GM19452 (cell line): ENCODE results near the gene XXYLT1.
"Not testable (repeated sequence)": the region's sequence is repeated elsewhere in the genome, so short reads cannot be mapped to it uniquely, and the experiment has no call there.

ENCODE experiments used
- ATAC-seq: cut with Tn5 transposase; IDR thresholded peaks from one replicate; pipeline ENCODE4 v1.9.1; 2021; ENCODE audit not compliant: unreplicated experiment

The XXYLT1 gene

DNA sequence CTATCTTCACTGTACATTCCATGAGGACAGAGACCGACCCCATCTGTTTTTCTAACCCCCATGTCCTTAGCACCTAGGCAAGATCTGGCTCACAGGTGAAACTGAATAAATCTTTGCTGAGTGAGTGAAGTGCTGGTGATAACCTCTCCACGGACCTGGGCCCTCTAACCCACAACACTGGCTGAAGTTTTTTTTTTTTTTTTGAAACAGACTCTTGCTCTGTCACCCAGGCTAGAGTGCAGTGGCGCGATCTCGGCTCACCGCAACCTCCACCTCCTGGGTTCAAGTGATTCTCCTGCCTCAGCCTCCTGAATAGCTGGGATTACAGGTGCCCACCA, 84.3 kb downstream of the XXYLT1 start:
- ATAC-seq, result not testable (repeated sequence)

DNA sequence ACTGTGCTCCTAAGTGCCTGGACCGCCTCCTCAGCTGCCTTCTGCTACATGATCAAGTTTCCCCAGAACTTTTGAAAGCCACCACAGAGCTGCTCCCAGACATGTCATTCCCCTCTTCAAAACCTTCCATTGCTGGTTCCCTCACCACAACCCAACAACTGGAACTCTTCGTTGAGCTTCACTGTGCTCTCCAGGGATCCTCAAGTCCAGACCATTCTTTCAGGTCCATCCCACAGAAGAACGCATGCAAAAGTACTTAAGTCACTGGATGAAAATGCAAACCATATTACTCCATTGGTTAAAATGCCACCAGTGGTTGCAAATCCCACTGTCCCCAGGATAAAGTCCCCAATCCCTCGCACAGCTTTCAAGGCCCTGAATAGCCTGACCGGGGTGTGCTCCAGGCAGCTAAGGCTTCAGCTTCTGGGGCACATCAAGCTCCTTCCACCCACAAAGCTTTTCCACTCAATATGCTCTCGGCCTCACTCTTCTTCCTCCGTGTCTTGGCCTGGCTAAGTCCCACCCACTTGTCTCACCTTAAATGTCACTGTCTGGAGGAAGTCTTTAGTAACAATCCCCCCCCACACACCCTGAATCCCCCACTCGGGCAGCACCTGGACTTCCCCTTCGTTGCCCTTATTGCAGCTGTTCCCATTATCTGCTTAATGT, 84.8 kb downstream of the XXYLT1 start:
- ATAC-seq, result no peak

DNA sequence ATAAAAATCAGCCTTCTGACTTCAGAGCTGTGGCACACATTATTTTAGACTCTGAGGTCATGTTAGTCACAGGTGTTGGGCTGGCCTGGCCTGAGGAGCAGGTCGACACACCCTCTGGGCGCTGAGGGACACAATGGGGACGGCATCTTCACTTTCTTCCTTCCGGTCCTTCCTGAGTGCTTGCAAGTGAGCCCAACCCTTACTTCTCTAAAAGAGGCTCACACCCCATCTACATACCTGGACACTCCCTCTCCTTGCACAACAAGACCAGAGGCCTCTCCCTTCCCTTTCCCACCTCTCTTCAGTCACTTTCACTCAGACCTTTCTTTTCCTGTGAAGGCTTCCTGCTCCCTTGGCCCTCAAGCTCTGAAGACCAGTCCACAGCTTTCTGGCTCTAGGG, 85.4 kb downstream of the XXYLT1 start:
- no peak for ATAC-seq

DNA sequence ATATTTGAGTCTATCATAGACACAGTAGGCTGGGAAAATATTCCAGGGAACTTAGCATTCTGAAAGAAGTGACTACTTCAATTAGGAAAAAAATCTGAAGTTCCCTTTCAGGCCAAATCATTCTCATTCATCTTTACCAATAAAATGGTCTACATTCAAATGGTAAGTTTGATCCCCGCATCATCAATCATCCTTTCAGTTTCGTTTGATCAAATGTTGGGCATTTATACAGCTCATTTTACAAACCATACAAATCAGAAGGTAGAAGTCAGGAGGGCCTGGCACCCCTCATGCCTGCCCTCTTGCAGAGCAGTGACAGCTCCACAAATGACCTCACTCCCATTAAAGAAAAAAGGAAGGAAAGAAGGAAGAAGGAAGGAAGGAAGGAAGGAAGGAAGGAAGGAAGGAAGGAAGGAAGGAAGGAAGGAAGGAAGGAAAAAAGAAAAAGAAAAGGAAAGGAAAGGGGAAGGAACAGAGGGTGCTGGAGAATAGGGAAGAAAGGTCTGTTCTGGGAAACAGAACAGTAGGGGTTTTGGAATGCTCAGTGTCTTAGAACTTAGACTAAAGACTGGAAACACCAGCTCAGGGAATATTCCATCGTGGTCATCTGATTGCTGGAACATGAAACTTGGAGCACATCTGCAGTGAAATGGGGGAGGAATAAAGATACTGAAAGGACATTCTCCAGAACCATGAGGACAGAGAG, 86.1 kb downstream of the XXYLT1 start:
- no peak for ATAC-seq

DNA sequence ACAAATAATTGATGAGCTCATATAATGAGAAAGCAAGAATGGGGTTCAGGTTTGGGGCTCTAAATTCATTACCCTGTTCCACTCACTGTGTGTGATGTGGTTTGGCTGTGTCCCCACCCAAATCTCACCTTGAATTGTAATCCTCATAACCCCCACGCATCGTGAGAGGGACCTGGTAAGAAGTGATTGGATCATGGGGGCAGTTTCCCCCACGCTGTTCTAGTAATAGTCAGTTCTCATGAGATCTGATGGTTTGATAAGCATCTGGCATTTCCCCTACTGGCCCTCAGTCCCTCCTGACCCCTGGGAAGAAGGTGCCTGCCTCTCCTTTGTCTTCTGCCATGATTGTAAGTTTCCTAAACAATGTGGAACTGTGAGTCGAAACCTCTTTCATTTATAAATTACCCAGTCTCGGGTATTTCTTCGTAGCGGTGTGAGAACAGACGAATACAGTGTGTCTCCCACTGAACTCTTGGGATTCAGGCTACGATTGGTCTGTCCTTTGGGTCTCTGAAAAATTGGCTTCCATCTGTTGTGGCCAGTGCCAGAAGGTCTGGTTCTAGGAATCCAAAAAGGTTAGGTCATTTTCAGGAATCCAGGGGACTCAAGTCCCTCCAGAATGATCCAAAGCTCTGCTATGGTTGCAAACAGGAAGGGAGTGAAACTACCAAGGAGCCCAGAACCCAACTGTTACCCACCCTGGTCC, 87.7 kb downstream of the XXYLT1 start:
- no peak for ATAC-seq

DNA sequence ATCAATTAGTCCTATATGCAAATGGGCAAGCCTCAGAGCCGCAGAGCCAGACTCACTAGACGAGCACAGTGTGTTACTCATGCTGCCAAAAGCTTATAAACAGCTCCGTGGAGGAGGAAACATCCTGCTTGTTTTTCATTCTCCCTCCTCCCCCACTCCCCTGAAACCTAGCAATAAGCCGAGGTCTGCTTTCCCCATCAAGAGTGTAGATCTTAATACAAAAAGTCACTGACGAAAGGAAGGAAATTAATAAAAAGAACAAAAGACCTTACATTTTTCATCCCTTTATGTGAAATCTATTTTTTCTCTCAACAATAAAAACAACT, 88.5 kb downstream of the XXYLT1 start:
- ATAC-seq, result no peak

DNA sequence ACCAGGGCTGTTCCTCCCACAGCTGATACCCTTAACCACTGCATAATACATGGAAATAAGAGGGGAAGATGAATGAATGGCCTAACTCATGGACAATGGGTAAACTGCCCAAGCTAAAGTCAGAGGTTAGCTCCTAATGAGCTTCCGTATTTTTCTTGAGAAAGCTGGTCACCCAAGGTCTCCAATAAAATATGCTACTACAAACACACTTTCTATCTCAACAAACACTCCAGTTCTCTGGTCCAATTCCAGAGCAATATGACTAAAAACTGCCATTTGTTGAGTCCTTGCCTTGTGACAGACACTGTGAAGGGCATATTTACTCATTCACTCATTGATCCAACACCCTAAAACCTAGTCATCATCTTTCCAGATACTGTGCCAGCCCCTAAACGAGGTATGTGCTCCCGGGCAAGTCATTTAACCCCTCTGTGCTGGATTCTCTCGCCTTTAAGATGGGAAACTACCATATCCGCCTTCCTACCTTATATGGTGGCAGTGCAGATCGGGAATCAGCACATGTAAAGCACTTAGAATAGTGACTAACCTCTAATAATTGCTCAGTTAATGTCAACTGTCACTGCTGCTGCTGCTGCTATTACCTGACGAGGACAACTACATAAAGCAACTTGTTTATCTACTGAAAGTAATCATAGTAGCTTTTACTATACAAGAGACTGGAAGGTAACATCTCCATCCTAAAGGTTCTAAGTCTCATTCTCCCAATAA, 89.1 kb downstream of the XXYLT1 start:
- ATAC-seq, result no peak

DNA sequence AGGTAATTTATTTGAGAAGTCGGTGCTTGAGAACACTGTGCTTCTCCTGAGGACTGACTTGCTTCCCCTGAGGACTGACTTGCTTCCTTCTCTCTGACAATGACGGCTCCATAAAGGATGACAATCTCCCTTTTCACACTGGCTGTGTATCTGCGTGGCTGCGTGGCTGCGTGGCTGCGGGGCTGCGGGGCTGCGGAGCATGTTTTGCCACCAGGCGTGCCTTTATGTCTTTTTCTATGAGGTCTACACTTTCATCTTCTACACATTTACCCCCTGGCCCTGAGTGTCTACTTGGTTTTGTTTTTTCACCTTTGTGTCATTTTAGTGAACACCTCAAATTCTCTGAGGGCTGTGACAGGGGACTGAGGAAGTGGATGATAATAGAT, 89.9 kb downstream of the XXYLT1 start:
- no peak for ATAC-seq

DNA sequence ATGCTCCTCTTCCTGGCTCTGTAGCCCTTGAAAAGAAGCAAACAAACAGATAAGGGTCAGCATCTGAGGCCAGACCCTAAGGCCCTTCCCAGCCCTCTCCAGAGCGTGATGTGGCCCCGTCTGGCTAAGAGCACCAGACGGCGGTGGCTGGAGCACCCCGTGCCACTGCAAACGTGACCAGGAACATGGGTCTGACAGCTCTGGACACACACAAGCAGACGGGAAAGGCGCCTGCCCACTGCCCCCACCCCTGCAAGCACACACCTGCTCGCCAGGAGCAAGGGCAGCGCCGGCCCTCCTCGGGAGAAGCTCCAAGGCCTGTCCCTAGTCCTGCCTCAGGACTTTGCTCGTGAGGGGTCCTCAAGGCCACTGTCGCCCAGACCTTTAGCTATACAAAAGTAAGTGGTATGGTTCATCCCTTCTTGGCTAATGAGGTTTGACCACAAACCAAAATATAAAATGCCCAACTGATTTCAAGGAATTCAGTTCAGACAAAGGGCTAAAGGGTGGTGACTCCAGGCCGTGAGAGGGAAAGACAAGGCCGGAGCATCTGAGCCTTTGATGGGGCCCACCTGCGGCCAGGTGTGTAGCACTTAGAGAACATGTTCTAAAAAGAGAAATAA, 90.4 kb downstream of the XXYLT1 start:
- ATAC-seq, result no peak

DNA sequence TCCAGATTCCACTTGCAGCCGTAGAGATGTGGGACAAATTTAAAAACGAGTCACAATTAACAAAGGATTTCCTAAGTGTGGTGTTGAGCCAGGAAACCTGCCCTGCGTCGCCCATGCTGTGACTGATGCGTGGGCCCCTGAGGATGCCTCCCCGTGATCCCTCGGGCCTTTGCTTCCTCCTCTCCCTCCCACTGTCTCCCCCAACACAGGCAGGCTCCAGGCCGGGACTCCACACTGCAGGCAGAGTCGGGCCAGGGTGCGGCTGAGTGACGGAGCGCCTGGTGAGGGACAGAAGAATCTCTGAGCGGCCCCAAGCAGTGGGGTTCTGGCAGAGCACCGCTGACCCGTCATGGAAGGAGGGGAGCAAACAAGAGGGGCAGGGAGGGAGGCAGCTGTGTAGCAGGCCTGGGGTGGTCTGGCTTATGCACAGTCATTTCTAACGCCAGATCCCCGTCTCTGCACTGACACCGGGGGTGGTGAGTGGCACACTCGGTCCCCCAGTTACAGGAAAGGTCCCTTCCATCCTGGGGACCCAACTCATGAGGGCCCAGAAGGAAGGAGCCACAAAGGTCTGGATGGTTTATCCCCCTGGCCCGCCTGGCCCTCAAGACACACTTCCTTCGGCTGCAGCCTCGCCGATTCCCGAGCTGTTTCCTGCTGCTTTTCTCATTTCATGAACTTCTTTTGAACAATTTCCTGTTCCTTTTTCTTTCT, 91.0 kb downstream of the XXYLT1 start:
- ATAC-seq, result no peak

DNA sequence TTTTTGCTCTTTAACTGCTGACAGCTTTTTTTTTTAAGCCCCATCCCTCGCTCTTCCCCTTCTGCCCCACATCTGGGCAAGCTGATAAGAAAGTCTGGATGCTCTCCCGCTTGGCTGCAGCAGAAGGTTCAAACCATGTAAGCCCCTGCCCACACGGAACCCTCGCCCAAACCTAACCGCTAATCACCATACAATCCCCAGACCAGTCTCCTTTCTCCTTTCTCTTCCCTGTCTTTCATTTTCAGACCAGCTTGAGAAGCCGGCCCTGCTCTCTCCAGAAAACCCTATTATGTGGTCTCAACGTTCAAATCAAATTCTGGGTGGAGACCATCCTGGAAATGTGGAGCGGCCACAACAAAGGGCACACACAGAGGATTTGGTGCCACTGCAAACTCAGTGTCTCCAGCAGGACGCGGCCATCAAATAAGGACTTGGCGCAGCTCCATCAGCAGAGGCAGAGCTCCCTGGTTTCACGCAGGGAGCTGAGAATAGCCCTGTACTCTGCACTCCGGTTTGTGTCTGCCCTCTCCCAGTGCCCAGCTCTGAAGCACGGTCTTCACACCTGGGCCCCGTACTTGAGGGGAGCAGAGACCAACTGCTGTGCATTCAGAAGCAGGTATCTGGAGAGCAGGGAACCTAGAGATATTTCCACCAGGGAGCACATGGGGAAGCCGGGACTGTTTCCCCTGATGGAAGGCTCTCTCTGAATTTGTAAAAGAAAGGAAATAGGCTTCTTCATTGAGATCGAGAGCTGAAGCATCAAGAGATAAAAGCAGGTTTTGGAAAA, 92.6 kb downstream of the XXYLT1 start:
- ATAC-seq, result no peak

DNA sequence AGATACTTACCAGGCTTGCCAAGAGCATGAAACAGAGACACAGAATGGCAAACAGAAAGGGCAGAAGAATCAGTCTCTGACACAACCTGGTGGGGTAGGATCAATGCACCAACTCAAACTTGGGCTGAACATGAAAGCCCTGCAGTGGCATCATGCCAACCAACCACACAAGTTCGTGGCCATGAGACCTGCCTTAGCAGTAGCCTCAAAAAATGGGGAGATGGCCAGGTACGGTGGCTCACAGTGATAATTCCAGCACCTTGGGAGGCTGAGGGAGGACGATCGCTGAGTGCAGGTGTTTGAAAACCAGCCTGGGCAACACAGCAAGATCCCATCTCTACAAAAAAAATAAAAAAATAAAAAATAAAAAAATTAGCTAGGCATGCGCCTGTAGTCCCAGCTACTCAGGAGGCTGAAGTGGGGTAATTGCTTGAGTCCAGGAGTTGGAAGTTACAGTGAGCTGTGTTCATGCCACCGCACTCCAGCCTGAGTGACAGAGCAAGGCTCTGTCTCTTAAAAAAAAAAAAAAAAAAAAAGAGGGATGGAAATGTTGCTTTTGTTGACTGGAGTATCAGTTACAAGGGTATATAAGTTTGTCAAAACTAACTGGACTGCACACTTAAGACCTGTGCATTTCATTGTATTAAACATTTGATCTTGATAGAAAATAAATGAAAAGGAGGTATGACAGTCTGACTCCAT, 93.4 kb downstream of the XXYLT1 start:
- no peak for ATAC-seq

DNA sequence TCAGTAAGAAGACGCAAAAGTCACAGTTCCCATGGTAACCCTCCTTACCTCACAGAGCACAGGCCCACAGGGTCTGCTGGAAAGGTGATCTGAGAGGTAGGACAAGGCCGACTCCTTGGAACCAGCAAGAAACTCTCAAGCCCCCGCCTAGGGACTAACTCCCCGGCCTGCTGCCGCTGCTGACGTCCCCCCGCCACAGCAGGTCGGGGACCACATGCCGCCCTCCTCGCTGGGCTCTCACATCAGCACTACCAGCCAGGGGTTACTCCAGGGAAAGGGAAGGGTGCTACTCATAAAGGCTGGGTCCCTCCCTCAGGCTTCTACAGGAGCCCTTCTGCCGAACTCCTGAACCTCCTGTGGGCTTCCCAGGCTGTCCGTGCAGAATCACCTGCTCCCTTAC, 94.2 kb downstream of the XXYLT1 start:
- ATAC-seq, result no peak

DNA sequence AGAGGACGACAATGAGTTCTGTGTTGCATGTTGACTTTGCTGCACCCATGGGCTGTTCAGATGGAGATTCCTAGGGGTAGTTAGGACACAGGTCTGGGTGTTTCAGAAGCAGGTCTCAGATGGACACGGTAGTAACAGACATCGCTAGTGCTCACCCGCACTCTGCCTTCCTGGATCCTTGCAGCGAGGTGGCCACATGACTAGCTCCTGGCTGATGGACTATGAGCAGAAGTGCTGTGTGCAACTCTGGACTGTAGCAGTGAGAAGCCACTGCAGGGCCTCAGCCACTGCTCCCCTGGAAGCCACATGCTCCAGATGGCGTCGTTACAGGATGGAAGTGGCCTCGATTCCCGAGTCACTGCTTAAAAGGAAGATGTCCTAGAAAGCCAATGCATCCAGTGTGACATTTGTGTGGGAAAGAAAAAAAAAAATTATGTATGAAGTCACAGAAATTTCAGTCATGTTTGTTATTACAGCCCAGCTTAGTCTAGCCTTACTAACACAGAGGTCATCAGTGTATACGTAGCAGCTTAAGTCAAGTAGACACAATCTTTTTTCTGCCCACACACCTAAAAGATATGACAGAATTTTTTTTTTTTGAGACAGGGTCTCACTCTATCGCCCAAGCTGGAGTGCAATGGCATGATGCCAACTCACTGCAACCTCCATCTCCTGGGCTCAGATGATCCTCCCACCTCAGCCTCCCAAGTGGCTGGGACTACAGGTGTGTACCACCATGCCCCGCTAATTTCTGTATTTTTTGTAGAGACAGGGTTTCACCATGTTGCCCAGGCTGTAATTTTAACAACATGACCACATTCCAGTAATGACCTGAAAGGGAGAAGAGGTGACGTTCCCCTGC, 95.3 kb downstream of the XXYLT1 start:
- no peak for ATAC-seq

DNA sequence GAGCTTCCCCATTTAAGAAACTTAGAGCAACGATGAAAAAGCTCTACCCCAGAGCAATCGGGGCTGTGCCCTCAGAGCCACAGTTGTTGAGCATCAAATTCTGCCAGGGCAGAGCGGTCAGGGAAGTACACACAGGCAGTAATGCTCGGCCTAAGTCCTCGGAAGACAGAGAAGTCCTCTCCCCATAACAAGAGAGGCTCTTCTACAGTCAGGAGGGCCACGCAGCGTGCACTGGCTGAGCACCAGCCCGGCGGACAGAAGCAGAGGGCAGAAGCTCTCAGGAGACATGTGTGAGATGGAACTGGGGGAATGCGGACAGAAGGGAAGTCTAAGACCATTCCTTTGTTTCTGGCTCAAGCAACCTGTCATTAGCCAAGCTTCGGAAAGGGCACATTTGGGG, 95.9 kb downstream of the XXYLT1 start:
- ATAC-seq, result no peak

DNA sequence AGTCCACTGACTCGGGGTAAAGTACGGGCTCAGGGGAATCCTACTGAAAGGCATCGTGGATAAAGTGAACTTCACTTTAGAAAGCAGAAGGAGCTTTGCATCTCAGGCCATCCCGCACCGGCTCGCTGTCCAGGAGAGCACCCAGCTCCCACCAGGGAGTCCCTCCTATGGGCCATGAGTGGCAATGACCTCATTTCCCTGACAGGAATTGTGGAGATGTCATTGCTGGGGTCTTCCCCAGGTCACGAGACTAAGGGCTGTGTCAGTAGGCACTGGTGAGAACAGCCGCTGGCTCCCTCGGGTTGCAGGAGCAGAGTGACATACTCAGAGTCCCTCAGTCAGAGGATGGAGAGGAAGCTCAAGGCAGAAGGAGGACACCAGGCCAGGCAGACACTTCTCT, 97.3 kb downstream of the XXYLT1 start:
- ATAC-seq, result no peak

DNA sequence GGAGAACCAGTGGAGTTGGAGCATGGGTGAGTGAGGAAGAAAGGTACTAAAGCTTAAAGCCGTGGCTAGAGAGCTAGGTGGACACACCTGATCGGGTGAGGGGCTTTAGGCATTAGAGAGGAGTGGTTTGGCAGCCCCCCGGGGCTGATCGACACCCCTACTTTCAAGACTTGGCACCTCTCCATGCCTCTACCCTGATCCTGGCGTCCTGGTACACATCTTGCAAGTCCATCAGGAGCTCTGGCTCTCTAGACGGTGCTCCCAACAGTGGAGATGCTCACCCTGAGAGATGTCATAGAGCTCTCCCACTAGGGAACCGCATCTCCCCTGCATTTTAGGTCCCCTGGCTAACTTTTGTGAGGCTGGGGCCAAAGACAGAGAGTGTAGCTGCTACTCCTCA, 98.1 kb downstream of the XXYLT1 start:
- ATAC-seq, result no peak

DNA sequence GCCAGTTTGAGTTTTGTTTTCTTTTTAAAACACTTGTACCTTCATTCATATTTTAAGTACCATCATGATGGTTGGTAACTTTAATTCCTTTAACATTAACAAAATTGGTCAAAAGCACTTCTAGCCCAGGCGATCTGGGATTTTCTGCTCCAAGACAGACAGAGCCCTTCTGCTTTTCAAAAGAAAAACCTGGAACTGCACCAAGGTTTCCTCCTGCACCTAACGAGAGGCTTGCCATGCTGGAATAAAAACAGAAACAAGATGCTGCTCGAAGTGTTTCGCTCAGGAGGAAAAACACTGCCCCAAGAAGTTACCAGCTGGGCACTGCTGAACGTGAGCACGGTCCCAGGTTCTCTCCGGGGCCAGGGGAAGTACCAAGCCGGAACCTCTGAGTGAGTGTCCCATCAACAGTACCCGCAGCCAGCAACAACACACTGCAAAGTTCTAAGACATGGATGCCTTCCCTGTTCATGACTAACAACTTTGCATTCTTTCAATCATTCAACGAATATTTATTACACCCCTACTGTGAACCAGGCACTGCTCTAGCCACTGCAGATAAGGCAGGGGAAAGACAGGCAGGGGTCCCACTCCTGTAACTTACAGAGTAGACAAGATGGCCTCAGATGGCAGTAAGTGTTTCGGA, 98.8 kb downstream of the XXYLT1 start:
- ATAC-seq, result no peak
